Keratinocyte (primary cell): ENCODE results near the gene HPSE2.

Source experiments
- EZH2 ChIP-seq: IDR thresholded peaks from one replicate; pipeline ENCODE4 v1.6.1; 2012; ENCODE audit warnings: inconsistent platforms, mild to moderate bottlenecking, low read length, moderate library complexity
- TF ChIP-seq, protein P1 (sequence below), 3 experiments: IDR thresholded peaks in 1 of 3; conservative IDR thresholded peaks in 1 of 3; optimal IDR thresholded peaks in 1 of 3; 2 replicates in 2 of 3; 3 replicates in 1 of 3; pipeline versions ENCODE3 to v1.5.1; 2011; ENCODE audit warnings: low read length in 3 of 3, mild to moderate bottlenecking in 3 of 3, moderate library complexity in 2 of 3, control low read depth in 1 of 3, inconsistent platforms in 1 of 3; ENCODE audit not compliant: insufficient read depth in 2 of 3; ENCODE audit errors: extremely low read depth in 1 of 3

DNA sequence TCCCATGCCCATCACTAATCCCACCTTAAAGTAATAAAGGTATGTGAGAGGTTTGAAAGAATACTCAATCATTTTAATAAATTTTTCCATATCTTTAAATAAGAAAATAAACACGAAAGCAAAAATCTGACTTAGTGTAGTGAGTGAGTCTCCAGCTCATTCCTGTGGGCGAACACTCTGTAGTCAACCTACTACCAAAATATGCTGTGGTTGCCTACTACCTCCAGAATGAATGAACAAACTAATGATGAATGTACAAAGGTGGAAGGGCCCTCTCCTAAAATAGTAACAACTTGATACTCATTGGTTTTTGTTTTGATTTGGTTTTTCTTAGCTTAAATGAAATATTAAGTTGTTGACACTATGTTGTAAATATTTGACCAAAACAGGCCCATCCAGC lies 593.4 kb downstream of the HPSE2 start:
- TF ChIP-seq, protein P1, sequence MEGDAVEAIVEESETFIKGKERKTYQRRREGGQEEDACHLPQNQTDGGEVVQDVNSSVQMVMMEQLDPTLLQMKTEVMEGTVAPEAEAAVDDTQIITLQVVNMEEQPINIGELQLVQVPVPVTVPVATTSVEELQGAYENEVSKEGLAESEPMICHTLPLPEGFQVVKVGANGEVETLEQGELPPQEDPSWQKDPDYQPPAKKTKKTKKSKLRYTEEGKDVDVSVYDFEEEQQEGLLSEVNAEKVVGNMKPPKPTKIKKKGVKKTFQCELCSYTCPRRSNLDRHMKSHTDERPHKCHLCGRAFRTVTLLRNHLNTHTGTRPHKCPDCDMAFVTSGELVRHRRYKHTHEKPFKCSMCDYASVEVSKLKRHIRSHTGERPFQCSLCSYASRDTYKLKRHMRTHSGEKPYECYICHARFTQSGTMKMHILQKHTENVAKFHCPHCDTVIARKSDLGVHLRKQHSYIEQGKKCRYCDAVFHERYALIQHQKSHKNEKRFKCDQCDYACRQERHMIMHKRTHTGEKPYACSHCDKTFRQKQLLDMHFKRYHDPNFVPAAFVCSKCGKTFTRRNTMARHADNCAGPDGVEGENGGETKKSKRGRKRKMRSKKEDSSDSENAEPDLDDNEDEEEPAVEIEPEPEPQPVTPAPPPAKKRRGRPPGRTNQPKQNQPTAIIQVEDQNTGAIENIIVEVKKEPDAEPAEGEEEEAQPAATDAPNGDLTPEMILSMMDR (optimal IDR thresholded peaks at IDR 0.05 in 1 of 3, IDR thresholded peaks at IDR 0.05 in 1 of 3, conservative IDR thresholded peaks at IDR 0.05 in 1 of 3; ENCODE audit: extremely low read depth in 1 of 3, insufficient read depth in 2 of 3, low read length in 3 of 3): no peak
- TF ChIP-seq EZH2: no peak
